Adrenal gland (tissue), 12 donors: Measurements from ENCODE around the gene GPX8. TPM values are rescaled to one million over a fixed set of nuclear protein-coding genes. Genes with fewer than 3 reads are reported as not detected.

Experiments used
- DNase-seq, 7 donors: peaks; one replicate each; pipeline ENCODE4 v3.0.0-alpha.2; 2019 to 2020
- H3K27ac ChIP-seq, 5 donors: fragments of 200-600 bp; sonication (generic) in 4 of 5; 1 replicate in 3 of 5; 2 replicates in 2 of 5; pipeline versions ENCODE4 v1.5.1 to v1.8.0; 2016 to 2020; ENCODE audit warnings: mild to moderate bottlenecking in 1 of 5
- H3K27me3 ChIP-seq: fragments of 200-600 bp; 2 replicates; pipeline ENCODE4 v1.8.0; 2021
- H3K36me3 ChIP-seq, 2 donors: fragments of 200-600 bp; replicated peaks in 1 of 2; 1 replicate in 1 of 2; 2 replicates in 1 of 2; pipeline versions ENCODE4 v1.5.1 to v1.8.0; 2018 to 2022
- H3K4me1 ChIP-seq, 2 donors: fragments of 200-600 bp; replicated peaks in 1 of 2; 1 replicate in 1 of 2; 2 replicates in 1 of 2; pipeline versions ENCODE4 v1.5.1 to v1.8.0; 2018 to 2021
- H3K4me3 ChIP-seq, 4 donors: fragments of 200-600 bp; sonication (generic) in 3 of 4; one replicate each; pipeline ENCODE4 v1.5.1; 2016 to 2018
- H3K9me3 ChIP-seq, 3 donors: fragments of 200-600 bp; sonication (generic) in 1 of 3; replicated peaks in 1 of 3; 1 replicate in 2 of 3; 2 replicates in 1 of 3; pipeline versions ENCODE4 v1.5.1 to v1.8.0; 2016 to 2021
- CTCF ChIP-seq, 6 experiments: fragments of 450-650 bp in 4 of 6; fragments of 200-600 bp in 2 of 6; sonication (generic) in 1 of 6; IDR thresholded peaks; 1 replicate in 5 of 6; 2 replicates in 1 of 6; pipeline versions ENCODE4 v1.5.1 to v1.8.0; 2016 to 2021; ENCODE audit warnings: antibody characterized with exemption in 6 of 6, mild to moderate bottlenecking in 2 of 6, moderate library complexity in 1 of 6
- POLR2A ChIP-seq, 2 donors: fragments of 450-650 bp; IDR thresholded peaks; one replicate each; pipeline ENCODE4 v1.6.1; 2017; ENCODE audit warnings: antibody characterized with exemption in 2 of 2, mild to moderate bottlenecking in 2 of 2, moderate library complexity in 1 of 2
- WGBS, 4 donors: extraction: QIAGEN DNeasy Blood & Tissue Kit in 2 of 4; methylation state at CpG; one replicate each; pipeline versions ENCODE4 v1.1.5 to v1.1.7; 2013 to 2017; 5-methylcytosine and 5-hydroxymethylcytosine counted together
- intact Hi-C, 2 donors: fragments of 100-400 bp; cut with DNase I; formaldehyde crosslinking; loops; one replicate each; pipeline versions ENCODE4 v1.14.1 to v1.15.0; 2022 to 2023
- polyA plus RNA-seq, 3 donors: library from polyadenylated mRNA; stranded (reverse); fragments of 200-250 nt in 2 of 3; fragments of 350-450 nt in 1 of 3; fragmentation: Illumina TruSeq in 1 of 3; extraction: RNeasy Lipid Tissue Mini Kit (QIAGEN cat#74804) in 1 of 3; gene quantifications; one replicate each; pipeline ENCODE4 v1.2.3, GENCODE V29; 2013 to 2014
- total RNA-seq, 9 donors: library from RNA; depleted of rRNA in 4 of 9; stranded (reverse); fragments of >200 nt in 4 of 9; fragments of 120-200 nt in 1 of 9; fragmentation: NEBNext Ultra II Directional in 1 of 9; extraction: Animal tissue kit (Norgen Biotek cat#: 25700) in 1 of 9; gene quantifications; one replicate each; pipeline versions ENCODE4 v1.1.0 to v1.2.4, GENCODE V29; 2013 to 2023
- donor health status: healthy with polysubstance abuse.
- donor health status: Bipolar disorder and iron deficiency.
- donor health status: DM: yes; HTN: yes; CAD: no.
- donor health status: DM: no; HTN: no; CAD: no.
- donor health status: DM: no; HTN: no; CAD: no.
- donor health status: DM: yes; HTN: yes; CAD: no.

GPX8 gene
- total and polyA plus RNA-seq, 12 donors, result 6.1 to 47.6 (median 15.7) TPM

DNA sequence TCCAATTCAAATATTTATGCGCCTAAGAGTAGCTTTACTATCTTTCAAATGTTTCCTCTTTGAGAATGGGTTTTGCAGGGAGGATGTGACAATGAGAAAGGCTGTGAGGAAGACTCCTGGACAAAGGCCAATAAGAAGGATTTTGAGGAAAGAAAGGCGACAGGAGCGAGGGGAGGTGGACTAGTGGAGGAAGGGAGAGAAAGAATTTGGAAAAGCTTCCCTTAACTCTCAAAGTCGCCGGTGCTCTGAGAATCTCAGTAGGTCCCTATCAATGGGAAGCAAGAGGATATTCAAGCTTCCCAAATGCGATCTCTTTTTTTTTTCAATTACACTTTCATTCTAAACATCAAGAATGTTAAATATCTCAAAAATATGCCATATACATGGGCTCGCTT, 15.8 kb downstream of the GPX8 start:
- DNase-seq, result no peak
- 20 to 26% (median 21%) methylated on average over 7 of the region's 7 CpGs for WGBS, 4 donors
- no peak for TF ChIP-seq POLR2A (IDR thresholded peaks at IDR 0.05)
- no peak for TF ChIP-seq CTCF (IDR thresholded peaks at IDR 0.05)
- Histone ChIP-seq H3K36me3 (no peaks in the 10 kb centered on the region), H3K27ac (no peak overlapping the region), H3K4me3 (no peak overlapping the region), H3K4me1 (peaks cover 13 to 26% of the 10 kb centered on the region in 2 donors), H3K27me3 (peaks cover 67% of the 10 kb centered on the region), H3K9me3 (no peaks in the 10 kb centered on the region)
- intact Hi-C loops, result loop anchor here in 1 of 2 donors (10.0 kb wide), 1 partner anchor 49 kb away; the partner anchor contains the start of gene MCIDAS

GRCh38 chr5:55176176-55176818, 16.3 kb downstream of the GPX8 start:
- peak overlapping the region in 1 of 4 donors; percentile 27 for H3K4me3 ChIP-seq
- H3K9me3 ChIP-seq, result no peaks in the 10 kb centered on the region
- intact Hi-C loops, result loop anchor here in 1 of 2 donors (10.0 kb wide), 1 partner anchor 49 kb away; the partner anchor contains the start of gene MCIDAS
- no peak for DNase-seq
- TF ChIP-seq CTCF (IDR thresholded peaks at IDR 0.05), result peak in 1 of 6 experiments; percentile 19
- no peak for TF ChIP-seq POLR2A (IDR thresholded peaks at IDR 0.05)
- H3K27me3 ChIP-seq, result peaks cover 65% of the 10 kb centered on the region
- no peak overlapping the region for H3K27ac ChIP-seq
- 3 to 8% (median 4%) methylated on average over 42 to 44 of the region's 44 CpGs for WGBS, 4 donors
- H3K36me3 ChIP-seq, result no peaks in the 10 kb centered on the region
- peaks cover 13 to 26% of the 10 kb centered on the region in 2 donors for H3K4me1 ChIP-seq

DNA sequence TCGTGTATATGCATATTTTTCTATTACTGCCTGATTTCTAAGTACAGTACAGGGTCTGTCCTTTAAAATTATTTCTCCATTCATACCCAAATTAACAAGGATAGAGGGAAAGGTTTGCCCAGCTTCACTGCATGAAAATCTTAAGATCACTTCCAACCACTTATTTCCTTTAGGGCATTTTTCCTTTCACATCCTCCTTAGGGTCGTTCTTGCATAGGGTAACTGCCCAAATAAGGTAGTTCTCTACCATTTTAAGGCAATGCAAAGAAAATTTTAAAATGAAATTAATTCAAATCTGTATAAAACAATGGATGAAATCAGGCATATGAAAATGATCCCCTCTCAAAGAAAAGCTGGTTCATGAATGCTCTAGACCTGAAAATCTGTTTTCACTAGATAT, 17.1 kb downstream of the GPX8 start:
- Histone ChIP-seq H3K36me3 (no peaks in the 10 kb centered on the region), H3K9me3 (no peaks in the 10 kb centered on the region), H3K4me3 (no peak overlapping the region), H3K4me1 (peaks cover 13 to 25% of the 10 kb centered on the region in 2 donors), H3K27ac (no peak overlapping the region), H3K27me3 (peaks cover 65% of the 10 kb centered on the region)
- intact Hi-C loops, result loop anchor here in 1 of 2 donors (10.0 kb wide), 1 partner anchor 48 kb away; the partner anchor contains the start of gene MCIDAS
- DNase-seq, result no peak
- 15 to 28% (median 24%) methylated on average over 2 of the region's 2 CpGs for WGBS, 4 donors
- TF ChIP-seq CTCF (IDR thresholded peaks at IDR 0.05) (no peak), POLR2A (IDR thresholded peaks at IDR 0.05) (no peak)

- WGBS, 4 donors, result 30 to 50% (median 44%) methylated on average over 1 of the region's 1 CpG
- H3K27ac ChIP-seq, result no peak overlapping the region
- no peak overlapping the region for H3K4me3 ChIP-seq
- H3K36me3 ChIP-seq, result no peaks in the 10 kb centered on the region
- DNase-seq, result no peak
- no peaks in the 10 kb centered on the region for H3K9me3 ChIP-seq
- no peak for TF ChIP-seq POLR2A (IDR thresholded peaks at IDR 0.05)
- TF ChIP-seq CTCF (IDR thresholded peaks at IDR 0.05), result no peak
- intact Hi-C loops, result no loop called here
- H3K27me3 ChIP-seq, result peaks cover 55% of the 10 kb centered on the region
- H3K4me1 ChIP-seq, result peaks cover 5 to 12% of the 10 kb centered on the region in 2 donors
Observed at GRCh38 chr5:55180016-55180415, 20.0 kb downstream of the GPX8 start.
